ENCODE results near the gene SMOC2.
"Not testable (repeated sequence)": the region's sequence is repeated elsewhere in the genome, so short reads cannot be mapped to it uniquely, and the experiment has no call there.

SMOC2 gene

DNA sequence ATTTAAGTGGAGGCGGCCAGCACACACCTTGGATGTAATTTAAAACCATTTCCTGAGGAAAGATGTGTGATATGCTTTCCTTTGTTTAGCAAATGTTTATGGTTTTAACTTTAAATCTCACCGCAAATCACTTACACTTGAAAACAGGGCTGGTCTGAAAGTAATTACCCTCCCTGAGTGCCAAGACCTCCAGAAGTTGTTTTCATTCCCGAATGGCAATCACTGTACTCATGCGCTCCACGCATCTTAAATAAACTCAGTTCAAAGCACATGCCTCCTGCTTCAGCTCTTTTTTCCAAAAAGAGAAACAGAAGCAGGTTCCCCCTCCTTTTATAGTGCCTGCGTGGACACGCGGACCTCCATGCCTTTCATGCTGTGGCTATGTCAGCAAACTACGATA lies 224.0 kb downstream of the SMOC2 start:
- no peak for DNase-seq

- no peak for DNase-seq
These were observed 225.2 kb downstream of the SMOC2 start for GRCh38 chr6:168666170-168666569.

- DNase-seq, result no peak
These were observed 225.9 kb downstream of the SMOC2 start for GRCh38 chr6:168666699-168667427.

DNA sequence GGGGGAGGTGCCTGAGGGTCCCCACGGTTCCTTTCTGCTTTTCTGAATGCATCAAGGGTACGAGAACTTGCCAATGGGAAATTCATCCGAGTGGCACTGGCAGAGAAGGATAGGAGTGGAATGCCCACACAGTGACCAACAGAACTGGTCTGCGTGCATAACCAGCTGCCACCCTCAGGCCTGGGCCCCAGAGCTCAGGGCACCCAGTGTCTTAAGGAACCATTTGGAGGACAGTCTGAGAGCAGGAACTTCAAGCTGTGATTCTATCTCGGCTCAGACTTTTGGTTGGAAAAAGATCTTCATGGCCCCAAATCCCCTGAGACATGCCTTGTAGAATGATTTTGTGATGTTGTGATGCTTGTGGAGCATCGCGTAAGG lies 226.4 kb downstream of the SMOC2 start:
- no peak for DNase-seq

DNA sequence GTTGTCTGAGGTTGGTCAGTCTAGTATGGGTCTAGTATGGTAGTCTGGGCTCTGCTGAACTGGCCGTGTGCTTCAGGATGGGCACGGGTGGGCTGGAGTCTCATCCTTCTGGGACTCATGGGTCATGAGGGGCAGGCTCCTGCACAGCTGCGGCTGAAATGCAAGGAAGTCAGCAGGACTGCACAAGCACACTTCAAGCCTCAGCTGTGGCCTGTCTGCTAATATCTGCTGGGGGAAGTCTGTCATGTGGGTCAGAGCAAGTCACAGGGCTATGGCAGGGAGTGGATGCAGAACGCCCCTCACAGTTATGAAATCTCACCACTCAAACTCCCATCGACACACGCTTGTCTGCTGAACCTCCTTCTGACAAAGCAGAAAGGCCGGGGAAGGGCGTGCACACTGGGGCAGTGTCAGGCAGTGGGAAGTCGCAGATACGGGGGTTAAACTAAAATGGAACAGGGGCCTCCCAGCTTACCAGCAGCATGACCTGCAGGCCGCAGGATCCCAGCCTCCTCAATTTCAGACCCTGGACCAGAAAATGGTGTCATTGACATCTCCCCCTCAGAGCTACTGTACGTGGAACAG lies 229.5 kb downstream of the SMOC2 start:
- DNase-seq, result no peak

- no peak for DNase-seq
These were observed 230.3 kb downstream of the SMOC2 start for GRCh38 chr6:168671028-168671862.

DNA sequence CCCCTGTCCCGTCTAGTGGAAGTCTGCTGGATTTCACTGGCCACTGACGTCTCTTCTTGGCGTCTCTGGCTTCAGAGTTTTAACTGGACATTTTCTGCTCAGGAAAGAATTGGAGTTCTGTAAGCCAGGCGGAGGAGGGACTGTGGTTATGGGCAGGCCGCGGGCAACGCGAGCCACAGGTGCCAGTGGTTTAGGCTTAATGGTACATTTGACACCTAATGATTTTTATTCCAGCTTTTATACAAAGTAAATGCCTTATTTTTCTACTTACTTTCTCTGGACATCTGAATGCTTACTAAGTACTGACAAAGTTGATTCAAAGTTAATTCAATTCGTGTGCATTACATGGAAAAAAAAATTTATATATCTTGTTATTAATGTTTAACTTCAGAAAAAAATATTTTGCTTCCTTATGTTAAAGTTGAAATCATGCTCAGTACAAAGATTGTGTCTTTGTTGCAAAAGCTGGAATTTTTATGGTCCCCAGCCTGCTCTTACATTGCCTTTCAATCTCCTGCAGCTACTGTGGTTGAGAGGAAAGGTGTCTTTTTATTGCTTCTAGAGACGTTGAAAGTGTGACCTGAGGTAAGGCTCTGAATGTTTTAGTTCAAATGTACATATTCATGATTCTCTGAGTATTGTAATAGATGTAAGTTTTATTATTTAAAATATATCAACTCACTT lies 231.0 kb downstream of the SMOC2 start:
- DNase-seq, result no peak

DNA sequence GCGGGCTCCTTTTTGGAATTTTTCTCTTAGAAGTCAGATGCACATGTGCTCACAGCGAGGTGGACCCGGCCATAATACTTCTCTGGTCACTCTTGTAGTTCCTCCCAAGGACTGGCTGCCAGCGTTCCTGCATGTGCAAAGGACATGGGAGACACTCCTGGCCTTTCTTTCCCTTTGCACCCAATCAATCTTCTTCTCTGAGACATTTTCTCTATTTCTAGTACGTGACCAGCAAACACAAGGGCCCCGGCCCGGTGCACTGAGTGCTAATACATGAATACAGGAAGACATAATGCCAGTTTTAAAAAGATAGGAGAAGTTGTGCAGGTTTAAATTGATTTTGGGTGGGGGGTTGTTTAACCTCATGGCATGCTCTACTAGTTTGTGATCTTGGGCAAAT lies 233.6 kb downstream of the SMOC2 start:
- DNase-seq, result no peak

DNA sequence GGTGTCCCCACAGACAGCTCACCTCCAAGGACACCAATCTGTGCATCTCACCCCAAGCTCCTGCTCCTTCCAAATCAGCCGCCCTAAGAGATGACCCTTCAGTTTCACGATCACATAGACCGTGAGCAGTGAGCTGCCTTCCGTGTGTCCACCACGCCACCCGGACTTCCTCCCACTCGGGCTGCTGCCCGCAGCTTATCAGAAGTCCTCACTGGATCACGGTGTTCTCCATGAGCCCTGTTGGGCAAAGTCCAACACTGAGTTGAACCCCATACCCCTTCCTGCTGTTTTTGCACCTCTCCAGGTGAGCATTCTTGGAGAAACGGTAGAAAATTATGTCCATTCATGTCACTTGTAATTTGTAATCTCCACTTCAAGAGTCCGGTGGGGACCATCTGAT lies 234.4 kb downstream of the SMOC2 start:
- DNase-seq, result no peak

GRCh38 chr6:168675933-168676551 lies 235.1 kb downstream of the SMOC2 start:
- no peak for DNase-seq

GRCh38 chr6:168676552-168677322 lies 235.8 kb downstream of the SMOC2 start:
- no peak for DNase-seq

- not testable (repeated sequence) for DNase-seq
These were observed 236.4 kb downstream of the SMOC2 start for GRCh38 chr6:168677323-168677781.

DNA sequence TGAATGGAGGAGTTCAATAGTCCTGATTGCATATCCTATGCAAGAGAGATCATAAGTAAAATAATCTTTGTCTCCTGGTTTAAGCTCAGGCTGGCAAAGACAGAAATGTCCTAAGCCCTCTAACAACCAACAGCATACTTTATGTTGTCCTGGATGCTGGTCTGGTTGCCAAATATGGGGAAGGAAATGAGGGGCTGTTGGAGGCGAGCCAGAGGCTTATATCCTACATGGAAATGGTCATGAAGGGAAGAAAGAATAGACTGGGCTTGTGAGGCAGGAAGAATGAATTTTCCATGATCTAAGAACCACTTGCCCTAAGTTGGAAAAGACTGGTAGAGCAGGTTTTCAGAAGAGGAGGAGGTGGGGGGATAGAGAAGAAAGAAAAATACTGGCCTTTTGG lies 237.1 kb downstream of the SMOC2 start:
- no peak for DNase-seq

DNA sequence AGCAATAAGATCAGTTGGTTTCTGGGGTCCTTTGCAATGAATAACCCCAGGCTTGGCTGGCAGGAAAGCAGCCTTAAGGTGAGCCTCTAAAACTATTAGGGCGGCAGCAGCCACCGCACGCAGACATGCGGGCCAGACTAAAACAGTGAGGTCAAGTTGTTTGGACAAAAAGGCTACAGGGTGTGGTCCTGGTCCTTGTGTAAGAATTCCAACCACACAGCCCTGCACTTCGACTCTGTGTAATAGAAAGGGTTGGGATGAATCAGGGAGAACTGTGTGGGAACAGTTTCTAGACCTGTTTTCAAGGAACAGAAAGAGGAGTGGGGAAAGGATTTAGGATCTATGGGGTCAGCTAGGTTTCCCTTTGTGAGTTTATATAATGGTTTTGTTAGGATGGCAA lies 237.6 kb downstream of the SMOC2 start:
- no peak for DNase-seq

DNA sequence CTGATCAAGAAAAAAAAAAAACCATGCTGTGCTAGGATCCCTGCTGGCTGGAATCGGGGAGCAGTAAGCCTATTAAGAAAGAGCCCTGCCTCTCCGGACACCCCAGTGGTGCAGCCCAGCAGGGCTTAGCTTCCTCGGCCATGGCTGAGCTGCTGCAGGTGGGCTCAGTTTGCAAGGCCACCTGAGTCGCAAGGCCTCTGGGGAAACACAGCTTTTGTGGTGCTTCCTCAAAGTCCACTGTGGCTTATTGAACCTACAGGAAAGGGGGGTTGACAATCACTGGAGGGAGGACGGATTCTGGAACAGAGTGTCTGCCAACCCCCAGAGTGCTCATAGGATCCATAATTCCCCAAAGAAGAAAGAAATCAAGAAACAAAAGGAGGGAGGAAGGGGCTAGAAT lies 240.8 kb downstream of the SMOC2 start:
- DNase-seq, result no peak

DNA sequence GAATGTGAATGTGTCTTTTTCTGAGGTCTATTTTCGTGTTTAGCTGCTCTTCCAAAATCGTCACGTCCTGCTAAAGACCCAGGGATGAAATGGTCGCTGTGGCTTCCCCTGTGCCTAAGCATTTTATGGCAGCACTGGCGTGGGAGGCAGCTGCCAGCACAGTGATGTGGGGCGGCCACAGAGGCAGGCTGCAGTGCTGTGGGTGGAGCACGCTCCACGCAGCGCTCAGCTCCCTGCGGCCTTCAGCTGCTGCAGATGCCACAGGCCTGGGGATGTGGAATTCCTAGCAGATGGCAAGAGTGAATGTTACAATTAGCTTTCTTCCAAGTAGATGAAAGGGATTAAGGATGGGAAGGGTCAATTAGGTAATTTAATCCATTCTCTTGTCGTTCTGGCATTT lies 242.6 kb downstream of the SMOC2 start:
- no peak for DNase-seq

- no peak for DNase-seq
These were observed 243.5 kb downstream of the SMOC2 start for GRCh38 chr6:168684471-168684870.

- no peak for DNase-seq
These were observed 243.9 kb downstream of the SMOC2 start for GRCh38 chr6:168684906-168685305.

GRCh38 chr6:168686029-168686738 lies 245.2 kb downstream of the SMOC2 start:
- DNase-seq, result no peak

- no peak for DNase-seq
These were observed 246.1 kb downstream of the SMOC2 start for GRCh38 chr6:168686831-168687730.
